ENCODE results near the gene ZNF180. TPM values are rescaled to one million over a fixed set of nuclear protein-coding genes. Genes with fewer than 3 reads are reported as not detected.
"Not testable (repeated sequence)": the region's sequence is repeated elsewhere in the genome, so short reads cannot be mapped to it uniquely, and the experiment has no call there.

ZNF180 gene
- total RNA-seq, 1 experiment from 2014 or later: 10.4 TPM

DNA sequence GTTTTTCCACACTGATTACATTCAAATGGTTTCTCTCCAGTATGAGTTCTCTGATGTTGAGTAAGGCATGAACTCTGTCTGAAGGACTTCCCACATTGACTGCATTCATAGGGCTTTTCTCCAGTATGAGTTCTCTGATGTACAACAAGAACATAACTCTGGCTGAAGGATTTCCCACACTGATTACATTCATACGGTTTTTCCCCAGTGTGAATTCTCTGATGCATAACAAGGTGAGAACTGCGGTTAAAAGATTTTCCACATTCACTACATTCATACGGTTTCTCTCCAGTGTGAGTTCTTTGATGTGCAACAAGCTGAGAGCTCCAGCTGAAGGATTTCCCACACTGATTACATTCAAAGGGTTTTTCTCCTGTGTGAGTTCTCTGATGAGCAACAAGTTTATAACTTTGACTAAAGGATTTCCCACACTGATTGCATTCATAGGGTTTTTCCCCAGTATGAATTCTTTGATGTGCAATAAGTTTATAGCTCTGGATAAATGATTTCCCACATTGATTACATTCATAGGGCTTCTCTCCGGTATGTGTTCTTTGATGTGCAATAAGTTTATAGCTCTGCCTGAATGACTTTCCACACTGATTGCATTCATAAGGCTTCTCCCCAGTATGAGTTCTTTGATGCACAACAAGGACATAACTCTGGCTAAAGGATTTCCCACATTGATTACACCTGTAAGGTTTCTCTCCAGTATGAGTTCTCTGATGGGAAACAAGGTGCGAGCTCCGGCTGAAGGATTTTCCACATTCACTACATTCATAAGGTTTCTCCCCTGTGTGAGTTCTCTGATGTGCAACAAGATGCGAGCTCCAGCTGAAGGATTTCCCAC lies 23.5 kb downstream of the ZNF180 start:
- no peaks in the 10 kb centered on the region for H3K27me3 ChIP-seq (replicated peaks; ENCODE audit: insufficient read depth, low read depth, low read length, poor library complexity)
- DNase-seq (ENCODE audit: low spot score): peak; percentile 17
- peaks cover 70% of the 10 kb centered on the region for H3K36me3 ChIP-seq (ENCODE audit: insufficient read depth, low read length, poor library complexity, severe bottlenecking)
- H3K4me3 ChIP-seq (ENCODE audit: low read depth, low read length, poor library complexity, severe bottlenecking): no peak overlapping the region
- BruUV-seq (replicated peaks): no TSS peak
- ChIA-PET POLR2A (ENCODE audit: low non-redundant PET) (no interaction called here), CTCF (no interaction called here)
- no peaks in the 10 kb centered on the region for H3K4me1 ChIP-seq (ENCODE audit: insufficient read depth, low read length, poor library complexity, severe bottlenecking)
- intact Hi-C loops (cut with micrococcal nuclease; ENCODE audit: unreplicated experiment): no loop called here
- H3K27ac ChIP-seq (ENCODE audit: low read depth, low read length, poor library complexity, severe bottlenecking): no peak overlapping the region
- TF ChIP-seq EZH2 (IDR thresholded peaks at IDR 0.05; ENCODE audit: borderline replicate concordance, low read depth, low read length, poor library complexity, severe bottlenecking): no peak
- TF ChIP-seq, protein P1, sequence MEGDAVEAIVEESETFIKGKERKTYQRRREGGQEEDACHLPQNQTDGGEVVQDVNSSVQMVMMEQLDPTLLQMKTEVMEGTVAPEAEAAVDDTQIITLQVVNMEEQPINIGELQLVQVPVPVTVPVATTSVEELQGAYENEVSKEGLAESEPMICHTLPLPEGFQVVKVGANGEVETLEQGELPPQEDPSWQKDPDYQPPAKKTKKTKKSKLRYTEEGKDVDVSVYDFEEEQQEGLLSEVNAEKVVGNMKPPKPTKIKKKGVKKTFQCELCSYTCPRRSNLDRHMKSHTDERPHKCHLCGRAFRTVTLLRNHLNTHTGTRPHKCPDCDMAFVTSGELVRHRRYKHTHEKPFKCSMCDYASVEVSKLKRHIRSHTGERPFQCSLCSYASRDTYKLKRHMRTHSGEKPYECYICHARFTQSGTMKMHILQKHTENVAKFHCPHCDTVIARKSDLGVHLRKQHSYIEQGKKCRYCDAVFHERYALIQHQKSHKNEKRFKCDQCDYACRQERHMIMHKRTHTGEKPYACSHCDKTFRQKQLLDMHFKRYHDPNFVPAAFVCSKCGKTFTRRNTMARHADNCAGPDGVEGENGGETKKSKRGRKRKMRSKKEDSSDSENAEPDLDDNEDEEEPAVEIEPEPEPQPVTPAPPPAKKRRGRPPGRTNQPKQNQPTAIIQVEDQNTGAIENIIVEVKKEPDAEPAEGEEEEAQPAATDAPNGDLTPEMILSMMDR (conservative IDR thresholded peaks at IDR 0.05; ENCODE audit: low read depth, low read length): no peak
- peaks cover 90% of the 10 kb centered on the region for H3K9me3 ChIP-seq (ENCODE audit: low read depth, low read length, poor library complexity, severe bottlenecking)

DNA sequence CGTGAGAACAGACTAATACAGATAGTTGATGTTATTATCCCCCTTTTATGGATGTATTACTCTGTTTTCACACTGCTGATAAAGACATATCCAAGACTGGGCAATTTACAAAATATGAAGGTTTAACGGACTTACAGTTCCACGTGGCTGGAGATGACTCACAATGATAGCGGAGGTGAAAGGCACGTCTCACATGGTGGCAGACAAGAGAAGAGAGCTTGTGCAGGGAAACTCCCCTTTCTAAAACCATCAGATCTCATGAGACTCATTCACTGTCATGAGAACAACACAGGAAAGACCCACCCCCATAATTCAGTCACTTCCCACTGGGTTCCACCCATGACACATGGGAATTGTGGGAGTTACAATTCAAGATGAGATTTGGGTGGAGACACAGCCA lies 31.6 kb downstream of the ZNF180 start:
- H3K27me3 ChIP-seq (replicated peaks; ENCODE audit: insufficient read depth, low read depth, low read length, poor library complexity); POLR2A ChIA-PET (ENCODE audit: low non-redundant PET); H3K4me3 ChIP-seq (ENCODE audit: low read depth, low read length, poor library complexity, severe bottlenecking); DNase-seq (ENCODE audit: low spot score); CTCF ChIA-PET; BruUV-seq (replicated peaks); H3K36me3 ChIP-seq (ENCODE audit: insufficient read depth, low read length, poor library complexity, severe bottlenecking); H3K4me1 ChIP-seq (ENCODE audit: insufficient read depth, low read length, poor library complexity, severe bottlenecking); intact Hi-C loops (cut with micrococcal nuclease; ENCODE audit: unreplicated experiment); H3K27ac ChIP-seq (ENCODE audit: low read depth, low read length, poor library complexity, severe bottlenecking): not testable (repeated sequence)
- peaks cover 43% of the 10 kb centered on the region for H3K9me3 ChIP-seq (ENCODE audit: low read depth, low read length, poor library complexity, severe bottlenecking)

DNA sequence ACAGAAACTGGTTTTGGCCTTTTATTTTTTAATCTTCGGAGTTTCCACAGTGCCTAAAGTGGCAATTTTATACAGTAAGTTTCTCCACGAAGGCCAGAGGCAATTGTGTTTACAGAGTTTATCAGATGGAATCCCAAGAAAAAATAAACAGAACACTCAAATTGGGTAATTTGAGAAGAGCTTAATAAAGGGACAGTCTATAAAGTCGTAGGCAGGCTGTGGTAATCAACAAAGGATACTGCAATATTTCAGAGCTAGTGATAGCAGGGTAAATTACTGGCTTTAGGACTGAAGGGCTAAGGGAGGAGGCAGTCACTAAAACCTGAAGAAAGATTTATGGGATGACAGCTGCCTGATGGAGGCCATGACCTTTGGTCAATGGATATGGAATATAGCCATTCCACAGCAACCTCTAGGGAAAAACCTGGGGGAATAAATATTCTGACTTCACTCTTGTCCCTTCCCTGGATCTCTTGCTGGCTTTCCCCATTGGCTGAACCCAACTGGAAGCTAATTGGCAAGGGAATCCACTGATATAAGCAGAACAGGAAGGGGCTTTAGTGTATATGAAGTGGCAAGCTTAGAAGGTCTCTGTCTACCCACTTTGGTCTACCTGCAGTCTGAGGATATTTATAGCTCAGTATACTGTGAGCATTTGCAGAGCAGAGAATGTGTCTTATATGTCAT lies 37.6 kb downstream of the ZNF180 start:
- H3K9me3 ChIP-seq (ENCODE audit: low read depth, low read length, poor library complexity, severe bottlenecking): peaks cover 20% of the 10 kb centered on the region
- POLR2A ChIA-PET (ENCODE audit: low non-redundant PET); intact Hi-C loops (cut with micrococcal nuclease; ENCODE audit: unreplicated experiment); H3K27ac ChIP-seq (ENCODE audit: low read depth, low read length, poor library complexity, severe bottlenecking); H3K27me3 ChIP-seq (replicated peaks; ENCODE audit: insufficient read depth, low read depth, low read length, poor library complexity); BruUV-seq (replicated peaks); DNase-seq (ENCODE audit: low spot score); CTCF ChIA-PET; H3K4me3 ChIP-seq (ENCODE audit: low read depth, low read length, poor library complexity, severe bottlenecking); H3K4me1 ChIP-seq (ENCODE audit: insufficient read depth, low read length, poor library complexity, severe bottlenecking); H3K36me3 ChIP-seq (ENCODE audit: insufficient read depth, low read length, poor library complexity, severe bottlenecking): not testable (repeated sequence)

DNA sequence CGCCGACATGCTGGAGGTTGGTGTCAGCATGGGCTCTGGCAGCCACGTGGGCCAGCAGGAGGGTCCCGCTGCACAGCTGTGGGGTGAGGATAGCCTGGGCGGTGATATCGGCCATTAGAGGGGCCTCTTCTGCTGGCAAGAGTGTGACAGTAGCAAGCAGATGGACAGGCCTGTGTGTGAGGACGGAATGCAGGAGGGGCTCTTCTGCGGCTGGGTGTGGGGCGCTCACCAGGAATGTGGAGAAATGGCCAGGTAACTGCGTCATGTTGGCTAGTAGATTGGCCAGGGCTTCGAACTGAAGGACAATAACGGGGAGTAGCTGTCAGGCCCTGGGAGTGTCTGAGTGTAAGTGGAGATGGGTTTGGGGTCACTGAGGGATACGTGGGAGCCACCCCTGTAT lies 44.3 kb downstream of the ZNF180 start:
- not testable (repeated sequence) for H3K27ac ChIP-seq (ENCODE audit: low read depth, low read length, poor library complexity, severe bottlenecking); BruUV-seq (replicated peaks)

More for the DNA sequence above, 44.3 kb downstream of the ZNF180 start:
- H3K9me3 ChIP-seq (ENCODE audit: low read depth, low read length, poor library complexity, severe bottlenecking); H3K27me3 ChIP-seq (replicated peaks; ENCODE audit: insufficient read depth, low read depth, low read length, poor library complexity); CTCF ChIA-PET; intact Hi-C loops (cut with micrococcal nuclease; ENCODE audit: unreplicated experiment); H3K4me1 ChIP-seq (ENCODE audit: insufficient read depth, low read length, poor library complexity, severe bottlenecking); H3K36me3 ChIP-seq (ENCODE audit: insufficient read depth, low read length, poor library complexity, severe bottlenecking); DNase-seq (ENCODE audit: low spot score); POLR2A ChIA-PET (ENCODE audit: low non-redundant PET); H3K4me3 ChIP-seq (ENCODE audit: low read depth, low read length, poor library complexity, severe bottlenecking): not testable (repeated sequence)
